ENCODE results near the gene SH2D4B.

GRCh38 chr10:80526218-80526617, 11.5 kb upstream of the SH2D4B start:
- TF ChIP-seq CTCF (IDR thresholded peaks at IDR 0.05; ENCODE audit: insufficient read depth, low read length) (no peak), SPI1 (IDR thresholded peaks at IDR 0.05; ENCODE audit: borderline replicate concordance, low read depth) (no peak)

All from HL-60 (cell line).